ENCODE results near the gene GJC1.

GRCh38 chr17:44871556-44871955 lies 41.5 kb upstream of the GJC1 start:
- no peak for TF ChIP-seq CTCF (IDR thresholded peaks at IDR 0.05)
- TF ChIP-seq POLR2A (IDR thresholded peaks at IDR 0.05), result no peak

Measured in esophagus squamous epithelium (tissue), 4 donors.